Activated CD8-positive, alpha-beta memory T cell treated with anti-CD3 and anti-CD28 coated beads for 36 hours (primary cell): ENCODE measurements around the gene ANKRD60. TPM values are rescaled to one million over a fixed set of nuclear protein-coding genes. Genes with fewer than 3 reads are reported as not detected.

Experiments
- CTCF ChIA-PET: fragments of 350-600 bp; sonication (Branson Sonifier 250); formaldehyde crosslinking; loops from one replicate; lab custom pipeline; 2021; ENCODE audit warnings: antibody characterized with exemption; lab: Charles Lee
- POLR2A ChIA-PET: fragments of 350-600 bp; sonication (Branson Sonifier 250); formaldehyde crosslinking; loops from one replicate; lab custom pipeline; 2021; ENCODE audit warnings: antibody characterized with exemption; lab: Charles Lee
- total RNA-seq, 2 experiments: library from RNA; stranded (reverse); gene quantifications; one replicate each; pipeline ENCODE4 v1.2.3, GENCODE V29; 2021

The ANKRD60 gene
- total RNA-seq, 2 experiments from 2014 or later = not detected

DNA sequence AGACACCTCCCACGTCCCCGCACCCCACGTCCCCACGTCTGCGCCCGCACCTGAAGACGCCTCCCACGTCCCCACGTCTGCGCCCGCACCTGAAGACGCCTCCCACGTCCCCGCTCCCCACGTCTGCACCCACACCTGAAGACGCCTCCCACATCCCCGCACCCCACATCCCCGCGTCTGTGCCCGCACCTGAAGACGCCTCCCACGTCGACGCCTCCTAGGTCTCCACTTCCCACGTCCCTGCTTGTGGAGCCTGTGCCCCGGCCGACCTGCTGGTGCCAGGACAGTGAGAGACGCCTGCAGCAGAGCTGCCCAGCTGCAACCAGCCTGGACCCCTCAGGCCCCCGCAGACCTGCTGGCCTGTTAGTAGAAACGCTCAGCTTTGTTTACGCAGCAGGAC is 22.6 kb downstream of the ANKRD60 start:
- ChIA-PET CTCF (interaction anchor here (1.7 kb wide), 1 partner anchor 610 kb away, joined by 3 read pairs; no protein-coding TSS in a partner anchor), POLR2A (no interaction called here)

DNA sequence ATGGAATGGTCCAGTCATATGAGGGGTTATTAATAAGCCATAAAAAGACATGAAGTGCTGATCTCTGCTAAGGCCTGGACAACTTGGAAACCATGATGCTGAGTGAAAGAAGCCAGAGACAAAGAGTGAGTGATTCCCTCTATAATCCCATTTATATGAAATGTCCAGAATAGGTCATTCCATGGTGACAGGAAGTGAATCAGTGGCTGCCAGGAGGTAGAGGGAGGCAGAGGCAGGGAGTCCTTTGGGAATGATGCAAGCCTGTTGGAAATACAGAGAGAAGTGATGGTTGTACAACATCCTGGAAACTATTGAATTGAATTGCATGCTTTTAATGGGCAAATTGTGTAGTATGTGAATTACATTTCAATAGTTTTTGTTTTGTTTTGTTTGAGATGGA is 26.4 kb downstream of the ANKRD60 start:
- CTCF ChIA-PET = interaction anchor here (0.7 to 1.0 kb wide), 3 partner anchors 21 to 696 kb away, joined by 3 to 9 read pairs (median 4); no protein-coding TSS in a partner anchor

DNA sequence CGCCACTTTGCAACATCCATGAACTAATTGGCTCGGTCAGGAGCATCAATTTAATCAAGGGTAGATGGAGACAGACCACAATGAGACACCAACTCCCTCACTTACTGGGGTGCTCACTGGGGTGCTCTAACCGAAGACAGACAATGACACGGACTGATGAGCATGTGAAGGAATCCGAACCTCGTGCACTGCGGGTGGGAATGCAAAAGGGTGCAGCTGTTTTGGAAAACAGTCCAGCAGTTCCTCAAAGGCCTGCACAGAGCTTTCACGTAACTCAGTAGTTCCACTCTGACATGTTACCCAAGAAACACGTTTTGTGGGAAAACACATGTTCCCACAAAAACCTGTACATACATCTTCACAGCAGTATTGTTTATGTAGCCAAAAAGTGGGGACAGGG is 26.8 kb downstream of the ANKRD60 start:
- ChIA-PET CTCF (no interaction called here), POLR2A (no interaction called here)

More for the DNA sequence above, 26.4 kb downstream of the ANKRD60 start:
- POLR2A ChIA-PET = no interaction called here

DNA sequence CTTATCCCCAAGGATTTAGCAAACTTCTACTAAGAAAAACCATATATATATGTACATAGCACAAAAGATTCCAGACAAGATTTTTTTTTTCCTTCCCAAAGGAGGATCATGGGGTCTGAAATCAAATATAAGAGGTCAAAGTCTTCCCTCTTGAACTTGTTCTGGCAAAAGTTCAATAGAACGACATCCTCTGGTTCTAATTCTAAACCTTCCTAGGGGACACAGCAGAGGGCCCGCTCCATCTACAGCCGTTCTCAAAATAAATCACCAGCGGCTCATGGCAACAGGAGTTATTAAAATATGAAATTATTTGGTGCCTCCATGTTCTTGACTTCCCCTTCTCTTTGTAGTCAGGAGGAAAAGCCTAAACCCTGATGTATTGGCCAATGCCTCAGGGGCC is 29.0 kb downstream of the ANKRD60 start:
- ChIA-PET CTCF (no interaction called here), POLR2A (no interaction called here)

DNA sequence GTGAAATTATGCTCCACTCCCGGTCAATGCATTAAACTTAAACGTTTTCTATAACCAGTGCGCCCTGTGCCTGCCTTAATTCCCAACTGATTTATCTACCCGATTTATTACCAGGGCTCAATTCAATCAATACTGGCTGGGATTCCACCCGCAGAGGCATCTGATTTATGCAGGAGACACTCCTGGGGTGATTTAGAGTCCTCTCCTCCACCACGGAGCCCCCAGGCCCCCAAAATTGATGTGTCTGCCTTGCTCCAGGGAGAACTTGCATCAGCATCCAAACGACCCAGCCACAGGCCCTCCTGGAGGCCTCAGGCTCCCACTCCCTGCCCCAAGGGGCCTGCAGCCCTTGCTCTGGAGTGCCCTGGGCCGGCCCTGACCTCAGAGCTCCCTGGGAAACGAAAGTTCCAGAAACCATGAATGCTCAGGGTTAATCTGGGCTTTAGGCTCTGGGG is 29.5 kb downstream of the ANKRD60 start:
- CTCF ChIA-PET = no interaction called here
- POLR2A ChIA-PET = no interaction called here

DNA sequence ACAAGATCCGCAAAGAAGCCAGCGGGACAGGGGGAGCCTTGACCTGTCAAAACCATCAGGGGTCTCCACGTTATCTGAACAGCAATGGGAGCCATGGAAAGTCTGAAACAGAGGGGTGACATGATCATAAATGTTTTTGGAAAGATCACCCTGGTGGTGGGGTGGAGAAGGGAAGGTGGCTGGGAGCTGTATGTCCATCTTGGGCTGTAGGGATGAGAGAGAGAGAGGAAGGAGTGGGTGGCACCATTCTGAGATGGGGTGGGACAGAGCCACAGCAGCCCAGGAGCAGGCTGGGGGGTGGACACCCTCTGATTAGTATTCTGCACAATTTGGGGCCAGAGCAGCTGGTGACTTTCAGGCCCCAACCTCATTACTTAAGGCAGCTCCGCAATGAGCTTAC is 30.1 kb downstream of the ANKRD60 start:
- ChIA-PET POLR2A (no interaction called here), CTCF (no interaction called here)

DNA sequence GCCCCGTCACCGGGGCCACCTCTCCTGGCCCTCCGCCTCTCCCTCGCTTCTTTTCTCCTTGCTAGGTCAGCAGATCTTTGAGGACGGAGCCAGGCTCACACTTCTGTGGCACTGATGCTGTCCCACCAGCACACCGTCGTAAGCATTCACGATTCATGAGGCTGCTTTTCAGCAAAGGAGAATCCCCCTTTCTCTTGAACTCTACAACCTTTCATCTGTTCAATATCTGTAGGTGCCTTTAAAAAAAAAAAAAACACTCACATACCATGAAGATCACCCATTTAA is 31.3 kb downstream of the ANKRD60 start:
- ChIA-PET POLR2A (no interaction called here), CTCF (no interaction called here)

DNA sequence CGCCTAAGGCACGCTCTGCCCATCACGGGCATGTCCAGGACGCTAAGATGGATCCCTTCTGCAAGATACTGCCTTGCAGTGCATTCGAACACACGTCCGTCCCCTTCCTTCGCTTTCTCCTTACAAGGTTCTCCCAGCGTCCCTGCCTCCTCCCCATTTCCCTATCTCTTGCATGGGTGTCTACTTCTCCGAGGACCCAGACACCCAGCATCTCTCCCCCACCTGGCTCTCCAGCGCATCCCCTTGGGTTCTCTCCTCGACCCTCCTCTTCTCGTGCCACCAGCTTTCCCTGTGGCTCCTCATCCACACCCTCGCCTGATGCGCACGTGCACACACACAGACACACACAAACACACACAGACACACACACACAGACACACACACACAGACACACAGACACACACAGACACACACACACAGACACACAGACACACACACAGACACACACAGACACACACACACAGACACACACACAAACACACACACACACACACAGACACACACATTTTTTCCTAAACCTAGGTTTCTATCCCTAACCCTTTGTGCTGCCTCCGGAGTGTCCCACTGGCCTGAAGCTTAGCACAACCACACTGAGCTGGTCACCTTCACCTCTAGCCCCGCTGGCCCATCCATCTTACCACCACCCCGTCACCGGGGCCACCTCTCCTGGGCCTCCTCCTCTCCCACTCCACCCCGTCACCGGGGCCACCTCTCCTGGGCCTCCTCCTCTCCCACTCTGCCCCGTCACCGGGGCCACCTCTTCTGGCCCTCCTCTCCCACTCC is 31.9 kb downstream of the ANKRD60 start:
- ChIA-PET CTCF (no interaction called here), POLR2A (no interaction called here)

DNA sequence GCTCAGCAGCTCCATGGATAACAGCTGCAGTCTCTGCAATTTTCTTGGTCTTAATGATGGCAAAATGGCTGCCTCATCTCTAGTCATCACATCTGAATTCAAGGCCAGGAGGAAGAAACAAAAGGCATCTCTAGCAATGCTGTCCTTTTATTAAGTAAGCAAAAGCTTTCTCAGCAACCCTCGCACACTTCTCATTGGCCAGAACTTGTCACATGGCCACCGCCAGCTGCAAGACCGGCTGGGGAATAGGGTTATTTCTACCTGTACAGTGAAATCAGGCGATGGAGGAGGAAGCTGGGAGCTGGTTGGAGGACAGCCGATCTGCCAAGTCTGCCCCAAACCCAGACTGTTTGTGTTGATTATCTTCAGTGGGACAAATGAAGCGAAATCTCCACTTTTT is 33.4 kb downstream of the ANKRD60 start:
- ChIA-PET POLR2A (no interaction called here), CTCF (interaction anchor here (0.7 kb wide), 1 partner anchor 14 kb away, joined by 3 read pairs; no protein-coding TSS in a partner anchor)

DNA sequence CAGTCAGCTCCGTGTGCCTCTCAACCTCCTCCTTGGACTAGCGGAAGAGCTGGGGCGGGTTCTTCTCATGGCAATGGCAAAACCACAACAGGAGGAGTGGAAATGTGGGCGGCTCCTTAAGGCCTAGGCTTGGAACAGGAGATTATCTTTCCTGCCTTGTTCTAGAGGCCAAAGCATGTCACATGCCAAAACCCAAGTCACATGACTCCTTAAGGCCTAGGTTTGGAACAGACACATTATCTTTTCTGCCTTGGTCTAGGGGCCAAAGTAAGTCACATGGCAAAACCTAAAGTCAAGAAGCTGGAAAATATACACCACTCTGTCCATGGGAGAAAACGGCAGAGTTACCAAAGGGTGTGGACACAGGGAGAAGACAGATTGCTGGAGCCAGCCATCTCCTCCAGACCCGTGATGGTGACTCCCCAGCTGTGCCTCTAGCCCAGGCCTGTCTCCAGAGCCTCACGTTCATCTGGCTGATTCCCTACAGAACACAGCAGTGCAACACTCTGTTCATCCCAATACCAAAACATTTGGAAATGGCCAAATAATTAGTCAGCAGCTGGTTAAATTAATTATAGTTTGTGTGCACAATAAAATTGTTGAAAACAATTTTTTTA is 34.2 kb downstream of the ANKRD60 start:
- POLR2A ChIA-PET = no interaction called here
- CTCF ChIA-PET = no interaction called here

DNA sequence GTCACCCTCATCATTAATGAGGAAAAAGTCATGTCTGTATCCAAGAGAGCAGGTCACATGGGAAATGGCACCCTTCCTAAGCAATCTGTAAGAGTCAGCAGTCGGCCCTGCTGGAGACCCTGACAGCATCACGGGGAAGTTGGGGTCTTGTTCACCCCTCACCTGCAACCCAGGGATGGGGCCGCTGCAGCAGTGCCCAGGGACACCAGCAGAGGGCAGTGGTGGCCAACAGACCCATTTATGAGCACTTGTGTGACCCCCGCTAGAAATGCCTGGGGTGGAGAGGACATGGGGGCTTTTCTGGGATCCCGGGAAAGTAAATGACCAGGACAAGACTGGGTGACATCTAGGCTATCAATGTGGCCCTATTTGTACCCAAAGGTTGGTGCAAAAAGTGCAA is 35.9 kb downstream of the ANKRD60 start:
- ChIA-PET CTCF (interaction anchor here (2.7 kb wide), 1 partner anchor 19 kb away, joined by 7 read pairs; no protein-coding TSS in a partner anchor), POLR2A (no interaction called here)

DNA sequence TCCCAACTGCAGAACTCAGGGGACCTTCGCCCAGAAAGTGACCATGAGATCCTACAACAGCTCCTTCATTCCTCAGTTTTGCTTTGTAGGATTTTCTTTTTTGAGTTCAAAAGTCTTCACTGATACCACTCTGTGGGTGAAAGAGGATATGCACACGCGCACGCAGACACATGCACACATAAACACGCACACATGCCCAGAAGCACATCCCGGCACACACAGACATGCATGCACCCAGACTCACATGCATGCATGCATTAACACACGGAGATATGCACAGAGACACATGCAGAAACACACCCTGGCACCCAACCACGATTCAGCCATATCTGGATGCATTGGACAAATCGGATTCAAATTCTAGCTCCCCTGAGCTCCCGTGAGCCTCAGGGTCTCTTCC is 36.4 kb downstream of the ANKRD60 start:
- POLR2A ChIA-PET = no interaction called here
- CTCF ChIA-PET = interaction anchor here (2.7 kb wide), 1 partner anchor 19 kb away, joined by 7 read pairs; no protein-coding TSS in a partner anchor

DNA sequence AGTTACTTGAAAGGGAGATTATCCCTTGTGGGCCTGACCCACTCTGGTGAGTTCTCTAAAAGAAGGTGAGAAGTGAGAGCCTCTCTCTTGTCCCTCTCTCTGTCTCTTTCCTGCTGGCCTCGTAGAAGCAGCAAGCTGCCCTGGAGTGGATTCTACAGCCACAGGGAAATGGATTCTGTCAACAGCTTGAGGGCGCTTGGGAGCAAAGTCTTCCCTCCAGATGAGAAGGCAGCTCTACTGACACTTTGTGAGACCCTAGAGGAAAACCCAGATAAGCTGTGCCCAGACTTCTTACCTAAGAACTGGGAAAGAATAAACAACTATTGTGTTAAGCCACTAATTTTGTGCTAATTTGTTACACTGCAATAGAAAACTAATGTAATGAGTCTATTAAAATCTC is 39.9 kb downstream of the ANKRD60 start:
- CTCF ChIA-PET = interaction anchor here (1.0 to 1.3 kb wide), 2 partner anchors 9 to 20 kb away, joined by 3 read pairs; no protein-coding TSS in a partner anchor
- POLR2A ChIA-PET = no interaction called here

DNA sequence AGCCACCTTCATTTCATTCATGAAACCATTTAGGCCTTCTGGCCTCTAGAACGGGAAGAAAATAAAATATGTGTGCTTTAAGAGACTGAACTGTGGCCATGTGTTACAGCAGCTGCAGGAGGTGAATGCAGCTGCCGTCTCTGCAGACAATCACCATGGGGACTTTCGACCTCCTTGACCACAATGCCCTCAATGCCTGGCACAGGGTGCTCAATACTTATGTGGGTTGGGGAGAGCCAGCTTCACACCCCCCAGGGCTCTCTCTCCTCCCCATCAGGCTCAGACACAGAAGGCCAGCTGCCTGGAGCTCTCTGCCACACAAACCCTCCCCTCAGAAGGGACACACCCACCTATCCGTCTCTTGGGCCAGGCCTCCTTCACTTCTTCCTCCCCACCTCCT is 43.5 kb downstream of the ANKRD60 start:
- ChIA-PET POLR2A (no interaction called here), CTCF (interaction anchor here (0.6 kb wide), 1 partner anchor 29 kb away, joined by 3 read pairs; no protein-coding TSS in a partner anchor)

DNA sequence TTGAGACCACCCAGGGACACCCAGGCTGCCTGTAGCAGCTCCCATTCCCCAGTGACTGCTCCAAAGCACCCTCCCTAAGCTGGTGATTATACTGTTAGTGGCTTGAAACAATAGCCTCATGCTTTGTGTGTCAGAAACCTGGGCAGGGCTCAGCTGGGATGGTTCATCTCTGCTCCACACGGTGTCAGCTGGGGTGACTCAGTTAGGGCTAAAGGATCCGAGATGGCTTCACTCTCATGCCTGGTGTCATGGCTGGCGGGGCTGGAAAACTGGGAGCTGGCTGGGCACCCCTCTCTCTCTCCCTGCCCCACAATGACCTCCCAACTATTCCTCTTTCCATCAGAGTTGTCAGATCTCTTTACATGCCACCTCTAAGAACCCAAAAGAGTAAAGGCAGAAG is 44.4 kb downstream of the ANKRD60 start:
- ChIA-PET POLR2A (no interaction called here), CTCF (no interaction called here)

DNA sequence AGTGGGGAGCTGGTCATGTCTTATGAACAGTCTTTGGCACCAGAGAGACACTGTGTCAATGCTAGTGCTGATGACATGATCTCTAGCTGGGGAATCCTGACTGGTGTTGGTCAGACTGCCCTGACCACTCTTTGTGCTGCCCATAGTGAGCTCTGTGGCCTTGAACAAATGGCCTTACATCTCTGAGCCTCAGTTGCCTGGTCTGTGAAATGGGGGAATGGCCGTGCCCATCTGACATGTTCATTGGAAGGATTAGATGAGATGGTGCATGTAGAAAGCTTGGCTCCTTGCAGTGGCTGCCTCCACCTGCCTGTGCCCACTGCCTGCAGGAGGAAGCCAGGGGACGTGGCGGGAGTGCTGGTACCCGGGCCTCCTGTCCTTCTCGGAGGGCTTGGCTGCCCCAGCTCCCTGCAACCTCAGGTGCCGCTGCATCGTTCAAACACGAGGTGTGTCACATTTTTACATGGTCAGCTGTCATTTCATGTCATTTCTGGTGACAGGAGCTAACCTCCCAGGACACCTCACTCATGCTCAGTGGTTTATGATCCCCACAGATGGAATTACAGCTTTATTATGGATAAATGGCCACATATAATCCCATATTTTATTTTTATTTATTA is 45.8 kb downstream of the ANKRD60 start:
- ChIA-PET POLR2A (no interaction called here), CTCF (interaction anchor here (1.1 kb wide), 1 partner anchor 26 kb away, joined by 4 read pairs; no protein-coding TSS in a partner anchor)

DNA sequence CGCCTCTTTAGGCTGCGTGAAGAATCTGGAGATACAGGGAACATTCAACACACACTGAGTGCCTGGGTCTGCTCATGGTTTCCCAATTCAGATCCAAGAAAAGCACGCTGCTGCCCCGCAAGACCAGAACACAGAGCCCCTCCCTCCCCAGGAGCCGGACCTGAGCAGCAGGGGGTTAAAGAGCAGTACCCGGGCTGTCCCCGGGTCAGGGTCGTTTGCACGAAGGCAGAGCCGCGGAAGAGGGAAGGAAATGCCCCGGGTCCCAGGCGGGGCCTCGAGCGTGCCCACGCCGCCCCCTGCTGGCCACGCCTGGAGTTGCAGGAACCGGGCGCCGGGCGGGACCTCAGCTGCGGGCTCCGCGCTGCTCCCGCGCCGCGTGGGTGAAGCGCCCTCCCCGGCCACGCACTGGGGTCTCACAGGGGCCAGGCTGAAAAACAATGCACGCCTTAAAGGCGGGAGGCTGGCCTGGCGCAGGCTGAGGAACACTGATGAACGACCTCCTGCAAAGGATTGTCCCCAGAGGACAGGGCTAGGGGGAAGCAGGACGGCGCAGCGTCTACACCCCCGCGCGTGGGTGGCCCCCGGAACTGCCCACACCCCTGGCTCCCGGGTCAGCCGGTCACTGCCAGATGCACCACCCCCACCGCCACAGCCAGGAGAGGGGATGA is 48.9 kb downstream of the ANKRD60 start:
- POLR2A ChIA-PET = no interaction called here
- CTCF ChIA-PET = interaction anchor here (0.6 to 1.9 kb wide), 6 partner anchors 9 to 583 kb away, joined by 3 to 9 read pairs (median 4); no protein-coding TSS in a partner anchor

DNA sequence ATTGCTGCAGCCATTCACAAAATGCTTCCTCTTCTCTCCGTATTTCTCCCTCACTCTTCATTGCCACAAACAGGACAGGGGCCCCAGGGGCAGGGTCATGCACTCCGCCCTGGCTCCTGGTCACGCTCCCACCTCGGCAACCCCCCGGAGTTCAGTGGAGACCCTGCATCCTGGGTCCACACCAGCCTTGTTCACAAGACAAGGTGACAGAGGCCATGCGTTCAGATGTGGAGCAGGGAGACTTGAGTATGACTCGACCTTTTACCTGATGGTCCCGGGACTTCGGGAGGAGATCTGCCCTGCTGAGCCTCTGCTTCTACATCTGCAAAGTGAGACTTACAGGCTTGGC is 49.4 kb downstream of the ANKRD60 start:
- POLR2A ChIA-PET = no interaction called here
- CTCF ChIA-PET = interaction anchor here (0.9 to 1.5 kb wide), 3 partner anchors 551 to 583 kb away, joined by 3 read pairs; no protein-coding TSS in a partner anchor

DNA sequence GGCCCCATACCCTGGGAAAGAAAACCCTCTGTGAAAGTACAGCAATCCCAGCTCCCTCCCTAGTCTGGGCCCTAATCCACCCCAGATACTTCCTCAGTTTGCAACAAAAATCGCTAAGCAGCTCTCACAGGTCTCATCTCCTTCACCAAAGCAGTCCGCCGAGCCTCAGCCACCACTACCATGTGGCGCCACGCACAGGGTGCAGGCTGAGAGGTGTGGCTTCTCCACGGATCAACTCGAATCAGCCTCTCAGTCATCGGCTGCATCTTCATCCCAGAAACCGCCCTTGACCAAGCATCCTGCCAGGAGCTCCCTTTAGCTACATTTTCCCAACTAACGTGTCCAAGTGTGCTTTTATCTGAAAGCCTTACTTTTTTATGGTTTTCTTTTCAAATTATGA is 50.7 kb downstream of the ANKRD60 start:
- ChIA-PET CTCF (no interaction called here), POLR2A (no interaction called here)

DNA sequence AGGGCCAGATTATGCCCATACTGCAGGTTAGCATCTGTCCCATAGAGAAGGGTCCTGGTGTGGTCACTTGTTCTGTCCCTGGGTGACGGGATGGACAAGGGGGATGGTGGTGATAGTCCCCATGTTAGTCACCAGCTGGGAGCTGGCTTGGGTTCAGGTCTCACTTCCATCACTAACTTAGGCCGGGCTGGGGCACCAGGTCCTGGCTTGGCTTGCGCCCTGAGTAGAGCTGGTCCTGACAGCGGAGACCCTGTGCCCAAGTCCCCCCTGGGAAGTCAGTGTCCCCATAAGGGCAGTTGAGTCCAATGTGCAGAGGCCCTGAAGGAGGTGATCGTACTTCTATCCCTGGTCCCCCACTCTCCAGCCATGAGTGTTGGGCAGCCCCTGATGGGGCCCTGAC is 52.6 kb downstream of the ANKRD60 start:
- ChIA-PET CTCF (no interaction called here), POLR2A (no interaction called here)
